Ureter (tissue), 1 donor: ENCODE results near the gene ACO2. TPM values are rescaled to one million over a fixed set of nuclear protein-coding genes. Genes with fewer than 3 reads are reported as not detected.
"Not testable (repeated sequence)": the region's sequence is repeated elsewhere in the genome, so short reads cannot be mapped to it uniquely, and the experiment has no call there.

Experiments used
- DNase-seq: peaks from one replicate; pipeline ENCODE4 v3.0.0-alpha.2; 2020; ENCODE audit warnings: low spot score
- total RNA-seq: library from RNA; stranded (reverse); gene quantifications from one replicate; pipeline ENCODE4 v1.2.4, GENCODE V29; 2023
- donor health status: DM: yes; HTN: yes; CAD: no.

The ACO2 gene
- total RNA-seq, 1 donor from 2014 or later: 121 TPM

DNA sequence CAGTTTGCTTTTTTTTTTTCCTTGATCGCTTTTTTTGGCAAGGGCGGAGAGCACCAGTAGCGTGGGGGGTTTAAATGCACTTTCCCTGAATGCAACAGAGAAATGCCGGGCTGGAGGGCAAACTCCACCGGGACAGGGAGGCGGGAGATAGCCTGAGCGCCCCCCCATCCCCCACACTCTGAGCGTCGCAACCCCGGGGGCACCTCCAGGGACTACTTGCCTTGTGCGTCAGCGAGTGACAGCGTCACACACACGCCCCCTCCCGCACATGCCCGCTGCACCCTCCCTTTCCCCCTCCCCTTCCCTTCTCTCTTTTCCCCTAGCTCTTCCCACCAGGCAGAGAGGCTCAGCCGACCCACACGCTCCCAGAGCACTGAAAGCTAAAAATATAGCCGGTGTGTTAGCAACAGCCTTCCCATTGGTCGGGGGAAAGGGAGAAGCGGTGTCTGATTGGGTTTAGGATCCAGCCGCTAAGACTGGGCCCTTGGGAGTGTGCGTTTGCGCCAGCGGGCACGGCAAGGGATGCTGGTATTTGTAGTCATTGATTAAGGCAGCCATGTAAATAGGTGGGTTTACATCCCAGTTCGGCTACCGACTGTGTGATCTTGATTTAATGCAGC, 20.6 kb upstream of the ACO2 start:
- peak; percentile 96 for DNase-seq

GRCh38 chr22:41458161-41458728, 10.7 kb upstream of the ACO2 start:
- no peak for DNase-seq

- no peak for DNase-seq
Observed at GRCh38 chr22:41459431-41459830, 9.5 kb upstream of the ACO2 start.

- DNase-seq: not testable (repeated sequence)
Observed at GRCh38 chr22:41460071-41460470, 8.8 kb upstream of the ACO2 start.

GRCh38 chr22:41461901-41462300, 7.0 kb upstream of the ACO2 start:
- no peak for DNase-seq

- peak; percentile 51 for DNase-seq
Observed at GRCh38 chr22:41469218-41469851, 418 bp downstream of the ACO2 start.

GRCh38 chr22:41470886-41471285, 2.0 kb downstream of the ACO2 start:
- DNase-seq: no peak

GRCh38 chr22:41471568-41471967, 2.7 kb downstream of the ACO2 start:
- DNase-seq: no peak

GRCh38 chr22:41474872-41475451, 6.0 kb downstream of the ACO2 start:
- DNase-seq: no peak

DNA sequence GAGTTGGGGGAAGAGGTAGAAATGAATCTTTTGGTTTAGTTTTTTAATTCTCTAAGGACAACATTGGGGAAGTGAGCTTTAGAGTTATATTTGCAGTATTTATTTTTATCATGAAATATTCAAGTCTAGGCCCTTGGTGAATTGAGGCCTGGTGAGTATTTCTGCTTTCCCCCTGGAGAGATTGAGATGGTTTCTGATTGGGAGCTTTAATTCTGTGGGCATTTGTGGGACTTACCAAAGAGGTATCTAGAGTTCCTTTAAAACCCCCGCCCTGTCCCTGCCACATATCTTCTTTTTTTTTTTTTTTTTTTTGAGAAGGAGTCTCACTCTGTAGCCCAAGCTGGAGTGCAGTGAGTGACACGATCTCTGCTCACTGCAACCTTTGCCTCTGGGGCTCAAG, 9.6 kb downstream of the ACO2 start:
- DNase-seq: no peak

DNA sequence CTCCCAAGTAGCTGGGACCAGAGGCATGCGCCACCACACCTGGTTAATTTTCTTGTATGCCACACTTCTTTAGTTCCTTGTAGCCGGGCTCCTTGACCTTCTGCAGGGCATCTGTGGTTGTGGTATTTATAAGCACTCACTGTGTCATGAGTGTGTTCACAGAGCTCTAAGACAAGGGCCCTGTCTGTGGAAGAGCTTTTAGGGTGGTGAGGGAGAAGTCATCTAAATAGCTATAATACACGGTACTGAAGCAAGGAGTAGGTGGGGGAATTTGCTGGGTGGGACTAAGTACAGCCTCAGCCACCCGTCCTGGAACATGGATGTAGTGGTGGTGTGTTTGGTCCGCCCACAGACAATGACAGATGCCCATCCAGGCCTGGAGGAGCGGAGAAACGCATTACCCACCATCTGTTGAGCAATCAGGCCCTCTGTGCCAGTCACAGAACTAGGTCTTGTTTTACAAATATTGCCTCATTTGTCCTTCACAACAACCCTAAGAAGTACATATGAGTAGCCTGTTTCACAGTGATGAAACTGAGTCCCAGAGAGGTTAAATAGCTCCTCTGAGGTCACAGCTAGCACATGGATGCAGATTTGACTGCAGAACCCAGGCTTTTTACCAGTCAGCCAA, 10.1 kb downstream of the ACO2 start:
- no peak for DNase-seq

- DNase-seq: no peak
Observed at GRCh38 chr22:41479671-41480396, 10.9 kb downstream of the ACO2 start.

- no peak for DNase-seq
Observed at GRCh38 chr22:41480397-41480735, 11.4 kb downstream of the ACO2 start.

- DNase-seq: no peak
Observed at GRCh38 chr22:41481131-41481830, 12.4 kb downstream of the ACO2 start.

GRCh38 chr22:41481925-41482318, 13.0 kb downstream of the ACO2 start:
- DNase-seq: no peak

- no peak for DNase-seq
Observed at GRCh38 chr22:41482319-41482935, 13.5 kb downstream of the ACO2 start.

GRCh38 chr22:41485033-41485432, 16.1 kb downstream of the ACO2 start:
- no peak for DNase-seq

GRCh38 chr22:41487037-41487935, 18.4 kb downstream of the ACO2 start:
- DNase-seq: no peak

DNA sequence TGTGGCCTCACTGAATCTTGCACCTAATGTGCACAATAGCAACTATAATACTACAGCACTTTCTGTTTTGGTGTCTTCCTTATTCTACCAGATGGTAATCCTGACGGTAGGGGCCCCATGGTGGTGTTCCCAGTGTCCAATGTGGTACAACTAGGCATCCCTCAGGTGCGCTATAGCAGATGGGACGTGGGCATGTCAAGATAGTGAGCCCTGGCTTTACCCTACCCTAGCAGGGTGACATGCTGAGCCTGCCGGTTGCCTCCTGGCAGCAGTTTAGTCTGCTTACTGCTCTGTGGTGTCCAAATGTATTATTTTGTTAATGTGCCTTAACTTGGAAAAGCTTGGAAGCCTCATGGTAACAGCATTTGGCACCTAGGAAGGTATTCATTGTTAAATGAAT, 19.2 kb downstream of the ACO2 start:
- no peak for DNase-seq
